Astrocyte (in vitro differentiated cells and primary cell): ENCODE measurements around the gene TMEM45B.

Experiments used
- CTCF ChIP-seq: IDR thresholded peaks from 2 replicates; pipeline ENCODE4 v1.5.1; 2011; ENCODE audit warnings: low read depth, mild to moderate bottlenecking, inconsistent platforms, low read length, moderate library complexity; ENCODE audit not compliant: insufficient read depth
- EZH2 ChIP-seq: IDR thresholded peaks from 2 replicates; pipeline ENCODE4 v1.6.1; 2012; ENCODE audit warnings: mild to moderate bottlenecking, low read length, inconsistent platforms; ENCODE audit not compliant: insufficient read depth

- TF ChIP-seq CTCF (no peak), EZH2 (no peak)
Measured at GRCh38 chr11:129861702-129862522, 46.3 kb downstream of the TMEM45B start.
